A549 (cell line): Measurements from ENCODE around the gene SMARCA4. TPM values are rescaled to one million over a fixed set of nuclear protein-coding genes. Genes with fewer than 3 reads are reported as not detected.

Experiments used
- ATAC-seq, 2 experiments: fragments of 200-7000 bp in 1 of 2; fragments of >200 bp in 1 of 2; cut with Nextera tagmentation in 1 of 2; cut with Tn5 transposase in 1 of 2; 3 replicates each; pipeline versions ENCODE4 v1.8.0 to v1.9.1; 2018 to 2020; ENCODE audit warnings: mild to moderate bottlenecking in 1 of 2, moderate library complexity in 1 of 2
- CTCF ChIA-PET: fragments of 300-600 bp; sonication (Branson Sonifier 250); formaldehyde crosslinking; extraction: SDS; loops from one replicate; lab custom pipeline; 2021; ENCODE audit warnings: antibody characterized with exemption, inconsistent platforms; lab: Yijun Ruan, JAX
- POLR2A ChIA-PET: fragments of 350-600 bp; formaldehyde crosslinking; extraction: SDS; loops from one replicate; lab custom pipeline; 2021; ENCODE audit warnings: antibody characterized with exemption, inconsistent platforms; lab: Yijun Ruan, JAX
- DNase-seq, 2 experiments: peaks; one replicate each; pipeline versions ENCODE4 v3.0.0 to v3.0.0-alpha.2; 2011 to 2016; ENCODE audit warnings: low read depth in 1 of 2, low spot score in 1 of 2
- FAIRE-seq: peaks from 2 replicates; lab custom pipeline; 2011; peaks lifted over from hg19 to GRCh38; lab: Jason Lieb, UNC
- H3K27ac ChIP-seq, 2 experiments: fragments of >200 bp; sonication (Bioruptor Twin); formaldehyde crosslinking; 3 replicates each; pipeline ENCODE4 v1.5.1; 2016 to 2017
- H3K4me1 ChIP-seq: fragments of >200 bp; sonication (Bioruptor Twin); formaldehyde crosslinking; 3 replicates; pipeline ENCODE4 v1.6.1; 2016
- H3K4me2 ChIP-seq: fragments of >200 bp; sonication (Bioruptor Twin); formaldehyde crosslinking; 3 replicates; pipeline ENCODE4 v1.6.1; 2016
- H3K4me3 ChIP-seq: fragments of >200 bp; sonication (Bioruptor Twin); formaldehyde crosslinking; 3 replicates; pipeline ENCODE4 v1.5.1; 2016
- H3K9me3 ChIP-seq: fragments of >200 bp; sonication (Bioruptor Twin); formaldehyde crosslinking; 3 replicates; pipeline ENCODE4 v1.6.1; 2016
- ESRRA ChIP-seq: fragments of 150-350 bp; IDR thresholded peaks from 2 replicates; pipeline ENCODE4 v1.6.1; 2014; ENCODE audit warnings: mild to moderate bottlenecking, low read length, borderline replicate concordance
- GATA3 ChIP-seq: IDR thresholded peaks from 2 replicates; pipeline ENCODE4 v1.6.1; 2012; ENCODE audit warnings: borderline replicate concordance
- HOXB13 ChIP-seq: fragments of 250-450 bp; sonication (Bioruptor Pico); IDR thresholded peaks from 2 replicates; pipeline ENCODE4 v1.5.0; 2020; ENCODE audit warnings: low read depth, mild to moderate bottlenecking, moderate library complexity
- HOXB5 ChIP-seq: fragments of 250-450 bp; sonication (Bioruptor Pico); IDR thresholded peaks from 2 replicates; pipeline ENCODE4 v1.5.0; 2020; ENCODE audit warnings: mild to moderate bottlenecking, moderate library complexity
- JUN ChIP-seq, 2 experiments: fragments of >200 bp; sonication (Bioruptor Twin); formaldehyde crosslinking; IDR thresholded peaks; 2 replicates in 1 of 2; 3 replicates in 1 of 2; pipeline ENCODE4 v1.6.1; 2016 to 2017
- KDM1A ChIP-seq: fragments of 200-600 bp; sonication (generic); IDR thresholded peaks from 2 replicates; pipeline ENCODE4 v1.6.1; 2016; ENCODE audit warnings: low read depth, mild to moderate bottlenecking
- MAFK ChIP-seq: fragments of 450-650 bp; IDR thresholded peaks from 2 replicates; pipeline ENCODE4 v1.6.1; 2014; ENCODE audit not compliant: partially characterized antibody
- MAZ ChIP-seq: fragments of 150-350 bp; IDR thresholded peaks from 2 replicates; pipeline ENCODE4 v1.6.1; 2014; ENCODE audit warnings: antibody characterized with exemption, low read depth, low read length, borderline replicate concordance
- NFE2L2 ChIP-seq: fragments of 150-350 bp; conservative IDR thresholded peaks from 2 replicates; pipeline ENCODE4 v1.6.1; 2014; ENCODE audit warnings: low read length
- RCOR1 ChIP-seq: fragments of 150-350 bp; IDR thresholded peaks from 2 replicates; pipeline ENCODE4 v1.6.1; 2014; ENCODE audit warnings: antibody characterized with exemption, low read length, low read depth
- TP53 ChIP-seq: fragments of 250-450 bp; sonication (Bioruptor Pico); IDR thresholded peaks from 2 replicates; pipeline ENCODE4 v1.5.0; 2021; ENCODE audit warnings: mild to moderate bottlenecking, moderate library complexity
- ZNF302 ChIP-seq: fragments of 250-450 bp; sonication (Bioruptor Pico); IDR thresholded peaks from 2 replicates; pipeline ENCODE4 v1.9.0; 2021; ENCODE audit warnings: inconsistent platforms, mild to moderate bottlenecking, moderate library complexity
- ZSCAN20 ChIP-seq: fragments of 250-450 bp; sonication (Bioruptor Pico); IDR thresholded peaks from 2 replicates; pipeline ENCODE4 v1.8.0; 2022; ENCODE audit warnings: mild to moderate bottlenecking, moderate library complexity
- WGBS: methylation state at CpG from one replicate; pipeline ENCODE4 v1.1.6; 2017; ENCODE audit errors: missing lambda C conversion rate; 5-methylcytosine and 5-hydroxymethylcytosine counted together
- polyA plus RNA-seq, 4 experiments: library from polyadenylated mRNA; depleted of rRNA in 3 of 4; stranded (reverse); fragments of >200 nt; fragmentation: RNase III in 1 of 4; extraction: RNeasy Plus Mini Kit Qiagen cat#74134 plus additional on column Dnase treatment in 1 of 4; gene quantifications; 2 replicates in 3 of 4; 3 replicates in 1 of 4; pipeline ENCODE4 v1.2.3, GENCODE V29; 2011 to 2017
- TF ChIP-seq, protein P1 (sequence below): fragments of 250-450 bp; sonication (Bioruptor Pico); IDR thresholded peaks from 2 replicates; pipeline ENCODE4 v1.5.0; 2020; ENCODE audit warnings: low read depth, mild to moderate bottlenecking, moderate library complexity
- TF ChIP-seq, protein P2 (sequence below): IDR thresholded peaks from 2 replicates; pipeline ENCODE4 v1.6.1; 2012; ENCODE audit warnings: low read depth, borderline replicate concordance
- TF ChIP-seq, protein P3 (sequence below): fragments of >200 bp; sonication (Bioruptor Twin); formaldehyde crosslinking; IDR thresholded peaks from 2 replicates; pipeline ENCODE4 v1.6.1; 2016
- TF ChIP-seq, protein P4 (sequence below): fragments of >200 bp; sonication (Bioruptor Twin); formaldehyde crosslinking; IDR thresholded peaks from 3 replicates; pipeline ENCODE4 v1.6.1; 2016
- TF ChIP-seq, protein P5 (sequence below): fragments of 450-650 bp; IDR thresholded peaks from 2 replicates; pipeline ENCODE4 v1.6.1; 2014; ENCODE audit warnings: antibody characterized with exemption

The SMARCA4 gene
- polyA plus RNA-seq, 2 of the 4 experiments (the other 2 are of a cell fraction), result 8.1 to 11.9 TPM

DNA sequence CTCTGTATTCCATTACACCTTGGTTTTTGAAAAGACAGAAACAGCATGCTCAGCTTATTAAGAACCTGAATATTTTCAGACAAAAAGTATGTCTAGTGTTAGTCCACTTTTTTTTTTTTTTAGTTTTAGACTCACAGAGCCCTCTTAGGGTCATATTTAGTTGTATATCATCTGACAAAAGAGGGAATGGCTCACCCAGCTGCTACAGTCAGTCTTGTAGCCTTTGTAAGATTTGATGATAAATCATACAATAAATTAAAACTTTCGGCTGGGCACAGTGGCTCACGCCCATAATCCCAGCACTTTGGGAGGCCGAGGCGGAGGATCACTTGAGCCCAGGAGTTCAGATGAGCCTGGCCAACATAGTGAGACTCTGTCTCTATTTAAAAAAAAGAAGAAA lies 84.7 kb downstream of the SMARCA4 start:
- POLR2A ChIA-PET, result no interaction called here
- Histone ChIP-seq H3K4me1 (no peaks in the 10 kb centered on the region), H3K9me3 (no peaks in the 10 kb centered on the region), H3K27ac (no peak overlapping the region), H3K4me3 (no peak overlapping the region), H3K4me2 (no peak overlapping the region)
- no peak for ATAC-seq
- no peak for DNase-seq
- CTCF ChIA-PET, result interaction anchor here (0.6 to 4.2 kb wide), 3 partner anchors 10 to 1164 kb away, joined by 3 to 22 read pairs (median 3); no protein-coding TSS in a partner anchor
- no peak for FAIRE-seq
- WGBS, result 99% methylated on average over 4 of the region's 4 CpGs
- TF ChIP-seq NFE2L2, result no peak
- TF ChIP-seq, protein P1, sequence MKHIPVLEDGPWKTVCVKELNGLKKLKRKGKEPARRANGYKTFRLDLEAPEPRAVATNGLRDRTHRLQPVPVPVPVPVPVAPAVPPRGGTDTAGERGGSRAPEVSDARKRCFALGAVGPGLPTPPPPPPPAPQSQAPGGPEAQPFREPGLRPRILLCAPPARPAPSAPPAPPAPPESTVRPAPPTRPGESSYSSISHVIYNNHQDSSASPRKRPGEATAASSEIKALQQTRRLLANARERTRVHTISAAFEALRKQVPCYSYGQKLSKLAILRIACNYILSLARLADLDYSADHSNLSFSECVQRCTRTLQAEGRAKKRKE (CRISPR knock-in tag), result no peak
- TF ChIP-seq TP53, result no peak
- TF ChIP-seq ZNF302 (CRISPR knock-in tag), result no peak
- no peak for TF ChIP-seq HOXB5 (CRISPR knock-in tag)
- TF ChIP-seq, protein P2, sequence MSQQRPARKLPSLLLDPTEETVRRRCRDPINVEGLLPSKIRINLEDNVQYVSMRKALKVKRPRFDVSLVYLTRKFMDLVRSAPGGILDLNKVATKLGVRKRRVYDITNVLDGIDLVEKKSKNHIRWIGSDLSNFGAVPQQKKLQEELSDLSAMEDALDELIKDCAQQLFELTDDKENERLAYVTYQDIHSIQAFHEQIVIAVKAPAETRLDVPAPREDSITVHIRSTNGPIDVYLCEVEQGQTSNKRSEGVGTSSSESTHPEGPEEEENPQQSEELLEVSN, result no peak
- TF ChIP-seq ESRRA, result no peak
- no peak for TF ChIP-seq MAFK

DNA sequence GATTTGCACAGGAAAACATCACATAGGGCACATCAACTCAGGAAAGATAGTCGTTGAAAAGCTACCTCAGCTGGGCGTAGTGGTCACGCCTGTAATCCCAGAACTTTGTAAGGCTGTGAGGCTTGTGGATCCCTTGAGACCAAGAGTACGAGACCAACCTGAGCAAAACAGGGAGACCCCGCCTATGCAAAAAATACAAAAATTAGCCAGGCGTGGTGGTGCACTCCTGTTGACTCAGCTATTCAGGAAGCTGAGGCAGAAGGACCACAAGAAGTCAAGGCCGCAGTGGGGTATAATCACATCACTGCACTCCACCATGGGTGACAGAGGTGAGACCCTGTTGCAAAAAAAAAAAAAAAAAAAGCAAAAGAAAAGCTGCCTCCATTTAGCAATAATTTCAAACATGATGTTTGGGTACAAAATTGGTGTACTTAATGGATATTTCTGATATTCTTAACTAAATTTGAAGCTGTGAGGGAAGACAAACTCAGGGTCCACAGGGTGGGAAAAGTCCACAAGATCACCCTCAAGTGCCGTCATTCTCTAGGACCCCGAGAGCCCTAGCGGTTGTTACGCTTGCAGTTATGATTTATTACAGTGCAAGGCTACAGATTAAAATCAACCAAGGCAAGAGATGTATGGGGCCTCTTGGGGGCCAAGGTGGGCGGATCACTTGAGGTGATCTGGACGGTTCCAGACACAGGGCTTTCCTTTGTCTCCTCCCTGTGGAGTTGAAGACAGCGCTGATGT lies 86.0 kb downstream of the SMARCA4 start:
- CTCF ChIA-PET, result interaction anchor here (0.9 to 4.2 kb wide), 2 partner anchors 12 to 84 kb away, joined by 4 to 22 read pairs; no protein-coding TSS in a partner anchor
- POLR2A ChIA-PET, result no interaction called here
- no peak overlapping the region for H3K4me3 ChIP-seq
- FAIRE-seq (no peak), ATAC-seq (no peak), DNase-seq (no peak)
- TF ChIP-seq, protein P3, sequence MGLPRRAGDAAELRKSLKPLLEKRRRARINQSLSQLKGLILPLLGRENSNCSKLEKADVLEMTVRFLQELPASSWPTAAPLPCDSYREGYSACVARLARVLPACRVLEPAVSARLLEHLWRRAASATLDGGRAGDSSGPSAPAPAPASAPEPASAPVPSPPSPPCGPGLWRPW, result no peak
- TF ChIP-seq, protein P4, sequence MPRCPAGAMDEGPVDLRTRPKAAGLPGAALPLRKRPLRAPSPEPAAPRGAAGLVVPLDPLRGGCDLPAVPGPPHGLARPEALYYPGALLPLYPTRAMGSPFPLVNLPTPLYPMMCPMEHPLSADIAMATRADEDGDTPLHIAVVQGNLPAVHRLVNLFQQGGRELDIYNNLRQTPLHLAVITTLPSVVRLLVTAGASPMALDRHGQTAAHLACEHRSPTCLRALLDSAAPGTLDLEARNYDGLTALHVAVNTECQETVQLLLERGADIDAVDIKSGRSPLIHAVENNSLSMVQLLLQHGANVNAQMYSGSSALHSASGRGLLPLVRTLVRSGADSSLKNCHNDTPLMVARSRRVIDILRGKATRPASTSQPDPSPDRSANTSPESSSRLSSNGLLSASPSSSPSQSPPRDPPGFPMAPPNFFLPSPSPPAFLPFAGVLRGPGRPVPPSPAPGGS, result no peak
- TF ChIP-seq ZSCAN20 (CRISPR knock-in tag) (no peak), MAZ (no peak), ZNF302 (CRISPR knock-in tag) (no peak)
- H3K4me2 ChIP-seq, result no peak overlapping the region
- H3K4me1 ChIP-seq, result no peaks in the 10 kb centered on the region
- WGBS, result 97% methylated on average over 14 of the region's 14 CpGs
- no peak overlapping the region for H3K27ac ChIP-seq
- no peaks in the 10 kb centered on the region for H3K9me3 ChIP-seq

DNA sequence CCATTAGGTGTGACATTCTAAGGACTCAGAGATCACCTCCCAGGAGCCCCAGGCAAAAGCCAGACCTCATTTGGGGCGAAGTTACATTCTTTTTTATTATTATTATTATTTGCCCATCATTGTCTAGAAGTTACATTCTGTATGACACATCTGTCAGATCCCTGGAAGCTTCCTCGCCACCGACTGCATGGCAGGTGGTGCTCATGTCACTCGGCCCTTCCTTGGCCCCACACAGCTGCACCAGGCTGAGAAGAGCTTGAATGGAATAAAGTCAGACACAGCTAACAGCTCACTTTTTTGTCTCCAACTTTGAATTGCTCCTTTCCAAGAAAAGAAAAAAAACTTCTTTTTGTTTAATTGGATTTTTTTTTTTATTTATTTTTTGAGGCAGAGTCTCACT lies 87.0 kb downstream of the SMARCA4 start:
- Histone ChIP-seq H3K4me1 (peaks cover 7% of the 10 kb centered on the region; the same call in 2 of the 3 replicates), H3K9me3 (no peaks in the 10 kb centered on the region), H3K4me3 (no peak overlapping the region), H3K4me2 (no peak overlapping the region), H3K27ac (no peak overlapping the region)
- POLR2A ChIA-PET, result no interaction called here
- DNase-seq (no peak), ATAC-seq (no peak), FAIRE-seq (no peak)
- CTCF ChIA-PET, result interaction anchor here (0.6 to 1.6 kb wide), 3 partner anchors 12 to 449 kb away, joined by 3 to 8 read pairs (median 4); no protein-coding TSS in a partner anchor
- TF ChIP-seq, protein P5, sequence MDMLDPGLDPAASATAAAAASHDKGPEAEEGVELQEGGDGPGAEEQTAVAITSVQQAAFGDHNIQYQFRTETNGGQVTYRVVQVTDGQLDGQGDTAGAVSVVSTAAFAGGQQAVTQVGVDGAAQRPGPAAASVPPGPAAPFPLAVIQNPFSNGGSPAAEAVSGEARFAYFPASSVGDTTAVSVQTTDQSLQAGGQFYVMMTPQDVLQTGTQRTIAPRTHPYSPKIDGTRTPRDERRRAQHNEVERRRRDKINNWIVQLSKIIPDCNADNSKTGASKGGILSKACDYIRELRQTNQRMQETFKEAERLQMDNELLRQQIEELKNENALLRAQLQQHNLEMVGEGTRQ, result no peak
- TF ChIP-seq HOXB13 (CRISPR knock-in tag) (no peak), GATA3 (no peak), JUN (IDR thresholded peaks at IDR 0.05) (no peak), KDM1A (no peak), RCOR1 (no peak)
- WGBS, result 96% methylated on average over 4 of the region's 4 CpGs
